ENCODE data around the gene DHRS1.

The DHRS1 gene

DNA sequence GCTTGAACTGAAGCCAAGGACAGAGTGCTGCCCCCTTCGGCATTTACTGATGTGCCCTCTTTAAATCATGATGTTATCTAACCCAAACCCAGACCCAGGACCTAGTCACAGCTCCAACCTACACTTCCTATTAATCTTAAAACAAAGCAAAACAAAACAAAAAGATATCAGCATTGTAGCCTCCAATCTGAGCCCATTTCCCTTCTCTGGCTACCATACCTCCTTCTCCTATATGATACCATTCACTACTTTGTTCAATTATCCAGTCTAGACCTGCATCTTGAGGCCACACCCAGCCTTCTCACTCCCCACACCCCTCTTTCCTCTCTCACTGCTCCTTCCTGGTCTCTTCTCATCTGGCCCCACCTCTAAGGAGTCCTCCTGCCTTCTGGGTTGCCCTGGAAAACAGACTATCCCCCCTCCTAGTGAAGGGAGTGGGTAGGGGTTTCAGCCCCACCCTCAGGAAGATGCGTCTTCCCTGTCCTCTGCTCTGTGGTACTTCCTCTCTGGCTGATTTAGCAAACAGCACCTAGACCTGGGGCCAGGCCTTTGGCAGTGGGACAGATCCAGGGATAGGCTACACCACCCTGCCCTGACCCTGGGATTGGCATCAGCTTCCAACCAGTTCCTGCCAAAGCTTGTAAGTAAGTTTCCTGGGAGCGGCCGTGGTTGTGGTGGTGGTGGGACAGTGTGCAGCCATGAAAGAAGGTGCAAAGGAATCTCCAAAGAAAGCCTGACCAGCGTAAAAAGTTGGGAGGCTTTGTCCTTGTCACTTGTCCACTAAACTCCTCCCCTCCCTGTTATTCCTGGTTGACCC lies 15.0 kb upstream of the DHRS1 start:
- TF ChIP-seq, protein P1, sequence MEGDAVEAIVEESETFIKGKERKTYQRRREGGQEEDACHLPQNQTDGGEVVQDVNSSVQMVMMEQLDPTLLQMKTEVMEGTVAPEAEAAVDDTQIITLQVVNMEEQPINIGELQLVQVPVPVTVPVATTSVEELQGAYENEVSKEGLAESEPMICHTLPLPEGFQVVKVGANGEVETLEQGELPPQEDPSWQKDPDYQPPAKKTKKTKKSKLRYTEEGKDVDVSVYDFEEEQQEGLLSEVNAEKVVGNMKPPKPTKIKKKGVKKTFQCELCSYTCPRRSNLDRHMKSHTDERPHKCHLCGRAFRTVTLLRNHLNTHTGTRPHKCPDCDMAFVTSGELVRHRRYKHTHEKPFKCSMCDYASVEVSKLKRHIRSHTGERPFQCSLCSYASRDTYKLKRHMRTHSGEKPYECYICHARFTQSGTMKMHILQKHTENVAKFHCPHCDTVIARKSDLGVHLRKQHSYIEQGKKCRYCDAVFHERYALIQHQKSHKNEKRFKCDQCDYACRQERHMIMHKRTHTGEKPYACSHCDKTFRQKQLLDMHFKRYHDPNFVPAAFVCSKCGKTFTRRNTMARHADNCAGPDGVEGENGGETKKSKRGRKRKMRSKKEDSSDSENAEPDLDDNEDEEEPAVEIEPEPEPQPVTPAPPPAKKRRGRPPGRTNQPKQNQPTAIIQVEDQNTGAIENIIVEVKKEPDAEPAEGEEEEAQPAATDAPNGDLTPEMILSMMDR (IDR thresholded peaks at IDR 0.05; ENCODE audit: low read depth, low read length, missing control alignments) = no peak
- DNase-seq (ENCODE audit: low read depth) = no peak
- in situ Hi-C loops (cut with HindIII; ENCODE audit: low sequenced_read_pairs) = no loop called here
- no peak overlapping the region for H3K4me3 ChIP-seq (ENCODE audit: low read depth, low read length)

- in situ Hi-C loops (cut with HindIII; ENCODE audit: low sequenced_read_pairs) = no loop called here
- no peak for DNase-seq (ENCODE audit: low read depth)
- TF ChIP-seq, protein P1 (IDR thresholded peaks at IDR 0.05; ENCODE audit: low read depth, low read length, missing control alignments) = no peak
- H3K4me3 ChIP-seq (ENCODE audit: low read depth, low read length) = no peak overlapping the region
Measured at GRCh38 chr14:24313913-24314312, 14.3 kb upstream of the DHRS1 start.

DNA sequence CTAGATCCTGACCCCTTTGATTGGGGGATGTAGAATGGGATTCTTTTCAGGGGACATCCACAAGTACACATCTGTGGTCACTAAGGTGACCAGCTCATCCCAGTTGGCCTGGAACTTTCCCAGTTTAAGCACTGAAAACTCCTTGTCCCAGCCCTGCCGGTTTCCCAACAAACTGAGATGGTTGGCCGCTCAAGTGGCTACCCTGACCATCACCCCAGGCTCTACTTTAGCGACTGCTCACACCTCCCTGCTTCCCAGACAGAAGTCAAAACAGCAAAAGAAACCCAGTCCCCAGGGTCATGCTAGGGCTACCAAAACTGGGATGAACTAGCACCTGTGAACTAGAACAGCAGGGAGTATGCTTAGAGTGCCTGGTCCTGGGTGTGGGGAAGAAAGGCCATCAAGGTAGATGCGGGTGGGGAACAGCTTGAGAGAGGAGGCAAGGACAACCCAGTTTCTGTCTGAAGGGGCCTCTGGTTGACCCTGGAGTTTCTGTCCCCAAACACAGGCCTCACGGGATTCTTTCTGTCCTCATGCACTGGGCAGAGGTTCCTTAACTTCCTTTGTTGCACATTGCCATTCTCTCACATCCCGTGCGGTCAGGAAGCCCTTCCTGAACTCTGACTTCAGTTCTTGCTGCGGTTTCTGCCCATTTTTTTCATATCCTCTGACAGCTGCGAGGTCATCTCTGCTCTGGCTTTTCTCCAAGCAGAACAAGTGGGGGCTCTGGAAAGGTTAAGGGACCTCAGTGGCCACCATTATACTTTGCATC lies 13.3 kb upstream of the DHRS1 start:
- TF ChIP-seq, protein P1 (IDR thresholded peaks at IDR 0.05; ENCODE audit: low read depth, low read length, missing control alignments) = no peak
- DNase-seq (ENCODE audit: low read depth) = no peak
- in situ Hi-C loops (cut with HindIII; ENCODE audit: low sequenced_read_pairs) = no loop called here
- H3K4me3 ChIP-seq (ENCODE audit: low read depth, low read length) = no peak overlapping the region

DNA sequence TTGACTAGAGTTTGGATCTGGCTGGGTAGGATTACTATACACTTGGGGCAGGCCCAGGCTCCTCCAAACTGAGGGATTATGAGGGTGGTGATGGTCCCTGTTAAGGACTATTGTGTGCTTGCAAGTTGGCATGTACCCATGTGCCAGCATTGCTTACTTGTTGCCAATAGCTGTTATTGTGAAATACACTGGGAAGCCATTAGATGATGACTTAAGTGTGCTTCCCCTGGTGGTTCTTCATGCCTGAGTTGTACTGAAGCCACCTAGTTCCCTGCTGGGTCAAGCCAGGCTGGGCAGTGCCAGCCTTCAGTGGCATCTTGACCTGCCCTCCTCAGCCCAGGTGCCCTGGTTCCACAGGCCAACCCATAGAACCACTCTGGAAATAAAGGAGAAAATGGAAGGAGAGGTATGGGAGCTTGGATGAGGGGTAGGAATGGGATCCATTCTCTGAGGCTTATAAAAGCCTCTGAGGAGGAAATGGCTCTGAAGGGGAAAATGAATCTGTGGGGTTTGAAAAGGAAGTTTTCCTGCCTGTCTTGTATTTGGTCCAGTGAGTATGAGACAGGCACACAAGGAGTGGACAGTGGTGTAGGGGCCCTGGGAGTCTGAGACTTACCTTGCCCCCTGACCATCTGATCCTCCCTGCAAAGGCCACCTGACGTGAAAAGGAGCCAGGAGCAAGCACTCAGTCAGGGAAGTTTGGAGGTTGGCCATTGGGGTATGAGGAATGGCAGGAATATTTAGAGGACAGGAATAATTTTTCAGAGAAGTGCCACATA lies 12.4 kb upstream of the DHRS1 start:
- no peak overlapping the region for H3K4me3 ChIP-seq (ENCODE audit: low read depth, low read length)
- in situ Hi-C loops (cut with HindIII; ENCODE audit: low sequenced_read_pairs) = no loop called here
- TF ChIP-seq, protein P1 (IDR thresholded peaks at IDR 0.05; ENCODE audit: low read depth, low read length, missing control alignments) = no peak
- no peak for DNase-seq (ENCODE audit: low read depth)

GRCh38 chr14:24310646-24311604 lies 11.3 kb upstream of the DHRS1 start, which contains the start of gene LTB4R:
Gene LTB4R (plus strand): TSS chr14:24311502. CDS start chr14:24315652, 4,150 bp downstream.
- peak; percentile 42 for DNase-seq (ENCODE audit: low read depth)
- TF ChIP-seq, protein P1 (IDR thresholded peaks at IDR 0.05; ENCODE audit: low read depth, low read length, missing control alignments) = peak; percentile 23
- in situ Hi-C loops (cut with HindIII; ENCODE audit: low sequenced_read_pairs) = no loop called here
- H3K4me3 ChIP-seq (ENCODE audit: low read depth, low read length) = peak within 1 kb of the TSS; percentile 20
